ENCODE results near the gene MYF6.
"Not testable (repeated sequence)": the region's sequence is repeated elsewhere in the genome, so short reads cannot be mapped to it uniquely, and the experiment has no call there.

The MYF6 gene

DNA sequence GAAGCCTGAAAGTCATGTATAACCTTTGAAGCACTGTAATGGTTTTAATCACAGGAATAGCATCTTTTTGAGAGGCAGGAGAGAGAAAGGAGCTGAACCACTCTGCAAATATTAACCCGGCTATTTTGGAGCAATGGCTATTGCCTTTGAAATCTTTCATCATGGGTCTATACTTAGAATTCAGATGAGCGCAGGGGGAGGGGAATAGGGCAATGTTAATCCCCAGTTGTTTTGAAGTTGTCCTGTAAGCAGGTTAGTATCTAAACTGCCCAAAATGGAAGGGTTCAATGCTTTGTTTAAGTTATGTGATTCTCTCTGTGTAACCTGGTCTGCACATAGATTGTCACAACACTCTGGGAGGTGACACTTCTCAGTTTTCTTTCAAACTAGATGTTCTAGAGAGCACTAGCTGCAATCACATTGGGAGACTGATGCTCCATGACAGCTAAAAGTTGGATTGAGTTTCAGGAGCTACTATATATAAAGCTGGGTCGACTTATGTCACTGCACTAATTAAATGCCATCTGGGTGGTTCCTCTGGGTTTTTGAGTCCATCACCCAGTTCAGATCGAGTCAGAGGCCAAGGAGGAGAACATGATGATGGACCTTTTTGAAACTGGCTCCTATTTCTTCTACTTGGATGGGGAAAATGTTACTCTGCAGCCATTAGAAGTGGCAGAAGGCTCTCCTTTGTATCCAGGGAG is at the start of gene MYF6:
Gene MYF6 (plus strand): TSS at position 509 of the 704 bp plus-strand sequence. CDS start 86 bp downstream, at position 595.
- no peak for DNase-seq (ENCODE audit: low read depth, low spot score)
- H3K27ac ChIP-seq: no peak within 1 kb of the TSS

DNA sequence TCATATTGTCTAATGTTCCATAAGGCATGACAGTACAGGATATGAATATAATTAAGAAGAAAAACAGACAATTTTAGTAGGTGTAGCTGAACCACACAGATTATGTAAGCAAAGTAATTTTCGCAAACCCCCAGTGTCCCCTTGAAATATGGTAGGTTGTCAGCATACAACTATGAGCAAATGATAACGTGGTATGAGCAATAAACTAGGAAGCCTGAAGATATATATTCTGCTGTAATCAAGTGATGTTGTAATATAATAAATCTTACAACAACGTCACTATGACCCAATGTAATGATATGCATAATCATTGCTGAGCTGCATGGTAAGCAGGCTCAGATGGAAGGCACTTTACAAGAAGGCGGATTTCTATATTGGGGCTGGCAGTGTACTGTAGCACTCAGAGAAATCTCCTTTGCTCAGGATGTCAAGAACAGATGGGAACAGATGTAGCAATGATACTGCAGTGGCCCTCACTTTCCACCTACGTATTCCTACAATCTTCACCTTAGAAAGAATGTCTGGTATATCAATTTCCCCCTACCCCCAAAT is 47.8 kb upstream of the MYF6 start:
- H3K27ac ChIP-seq: no peak overlapping the region
- DNase-seq (ENCODE audit: low read depth, low spot score): no peak

DNA sequence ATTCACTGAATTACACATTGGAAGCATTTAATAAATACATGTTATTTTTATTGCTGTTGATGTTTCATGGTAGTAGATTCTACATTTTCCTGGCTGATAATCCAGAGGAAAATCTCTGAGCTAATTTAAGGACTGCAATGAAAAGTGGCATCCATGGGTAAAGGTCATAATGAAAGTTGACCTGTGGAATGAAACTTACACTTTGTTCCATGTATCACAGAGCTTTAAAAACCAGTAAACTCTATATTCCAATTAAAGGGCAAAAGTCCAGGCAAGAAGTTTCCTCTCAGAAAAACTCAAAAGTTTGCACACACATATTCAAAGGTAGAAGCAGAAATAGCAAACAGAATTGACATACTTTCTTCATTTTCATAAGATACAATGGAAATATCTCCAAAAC is 44.8 kb upstream of the MYF6 start:
- no peak overlapping the region for H3K27ac ChIP-seq
- DNase-seq (ENCODE audit: low read depth, low spot score): no peak

DNA sequence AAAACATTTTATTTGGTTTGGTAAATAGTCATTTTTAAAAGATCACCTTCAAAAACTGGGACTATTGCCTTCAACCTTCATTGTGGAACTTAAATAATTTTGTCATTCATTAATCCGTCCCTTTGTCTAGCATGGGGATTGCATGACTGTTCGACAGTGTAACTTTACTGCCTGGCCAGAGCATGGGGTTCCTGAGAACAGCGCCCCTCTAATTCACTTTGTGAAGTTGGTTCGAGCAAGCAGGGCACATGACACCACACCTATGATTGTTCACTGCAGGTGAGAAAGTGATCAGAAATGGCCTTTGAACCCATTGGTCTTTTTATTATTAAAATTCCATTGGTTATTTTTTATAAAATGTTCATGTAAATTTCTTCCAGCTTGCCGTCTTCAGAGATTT is 37.2 kb upstream of the MYF6 start:
- no peak for DNase-seq (ENCODE audit: low read depth, low spot score)
- no peak overlapping the region for H3K27ac ChIP-seq

DNA sequence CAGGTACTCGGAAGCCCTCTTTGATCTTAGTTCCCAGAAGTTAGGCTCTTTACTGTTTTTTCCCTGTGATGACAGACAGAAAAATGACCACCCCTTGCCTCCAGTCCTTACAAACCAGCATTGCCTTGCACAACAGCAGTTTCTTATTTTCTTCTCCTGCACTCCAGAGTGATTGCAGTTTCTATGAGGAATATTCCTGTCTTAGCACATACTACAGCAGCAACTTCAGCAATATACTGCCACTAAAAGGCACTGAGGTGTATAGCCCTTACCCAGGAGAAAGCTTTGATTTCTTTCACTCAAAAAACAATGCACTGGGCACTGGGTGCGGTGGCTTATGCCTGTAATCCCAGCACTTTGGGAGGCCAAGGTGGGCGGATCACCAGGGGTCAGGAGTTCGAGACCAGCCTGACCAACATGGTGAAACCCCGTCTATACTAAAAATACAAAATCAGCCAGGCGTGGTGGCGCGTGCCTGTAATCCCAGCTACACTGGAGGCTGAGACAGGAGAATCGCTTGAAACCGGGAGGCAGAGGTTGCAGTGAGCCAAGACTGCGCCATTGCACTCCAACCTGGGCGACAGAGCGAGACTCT is 31.3 kb upstream of the MYF6 start:
- DNase-seq (ENCODE audit: low read depth, low spot score); H3K27ac ChIP-seq: not testable (repeated sequence)

DNA sequence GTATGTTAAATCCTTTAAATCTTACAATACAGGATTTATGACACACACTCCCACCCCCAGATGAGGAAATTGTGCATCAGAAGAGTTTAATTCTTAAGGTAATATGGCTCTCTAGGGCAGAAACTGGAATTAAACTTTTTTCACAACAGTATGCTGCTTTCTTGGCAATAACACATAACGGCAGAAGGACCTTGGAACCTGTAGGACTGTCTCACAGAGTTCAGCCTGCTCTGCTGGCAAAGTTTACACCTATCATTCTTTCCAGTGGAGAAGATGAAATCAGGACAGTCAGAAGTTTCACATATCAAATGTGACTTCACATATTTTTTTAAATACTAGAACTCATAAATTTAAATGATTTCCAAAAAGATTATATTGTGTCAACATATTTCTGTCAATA is 30.6 kb upstream of the MYF6 start:
- H3K27ac ChIP-seq: no peak overlapping the region
- DNase-seq (ENCODE audit: low read depth, low spot score): no peak

DNA sequence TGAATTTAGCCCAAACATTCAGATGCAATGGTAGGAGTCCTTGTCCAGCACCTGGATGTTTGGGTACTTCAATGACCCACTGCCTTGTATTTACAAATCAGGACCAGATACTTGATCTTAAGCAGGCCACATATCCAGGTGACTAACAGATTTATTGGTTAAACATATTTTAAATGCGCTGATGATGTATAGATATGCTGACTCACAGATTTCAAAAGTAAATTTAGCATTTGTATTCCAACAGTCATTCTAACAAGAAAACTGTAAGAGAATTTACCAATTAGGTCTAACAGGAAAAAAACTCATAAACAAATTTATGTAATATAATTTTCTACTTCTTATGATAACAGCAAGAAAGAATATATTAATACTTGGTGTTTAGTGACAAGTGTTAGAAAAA is 29.4 kb upstream of the MYF6 start:
- no peak overlapping the region for H3K27ac ChIP-seq
- DNase-seq (ENCODE audit: low read depth, low spot score): no peak

DNA sequence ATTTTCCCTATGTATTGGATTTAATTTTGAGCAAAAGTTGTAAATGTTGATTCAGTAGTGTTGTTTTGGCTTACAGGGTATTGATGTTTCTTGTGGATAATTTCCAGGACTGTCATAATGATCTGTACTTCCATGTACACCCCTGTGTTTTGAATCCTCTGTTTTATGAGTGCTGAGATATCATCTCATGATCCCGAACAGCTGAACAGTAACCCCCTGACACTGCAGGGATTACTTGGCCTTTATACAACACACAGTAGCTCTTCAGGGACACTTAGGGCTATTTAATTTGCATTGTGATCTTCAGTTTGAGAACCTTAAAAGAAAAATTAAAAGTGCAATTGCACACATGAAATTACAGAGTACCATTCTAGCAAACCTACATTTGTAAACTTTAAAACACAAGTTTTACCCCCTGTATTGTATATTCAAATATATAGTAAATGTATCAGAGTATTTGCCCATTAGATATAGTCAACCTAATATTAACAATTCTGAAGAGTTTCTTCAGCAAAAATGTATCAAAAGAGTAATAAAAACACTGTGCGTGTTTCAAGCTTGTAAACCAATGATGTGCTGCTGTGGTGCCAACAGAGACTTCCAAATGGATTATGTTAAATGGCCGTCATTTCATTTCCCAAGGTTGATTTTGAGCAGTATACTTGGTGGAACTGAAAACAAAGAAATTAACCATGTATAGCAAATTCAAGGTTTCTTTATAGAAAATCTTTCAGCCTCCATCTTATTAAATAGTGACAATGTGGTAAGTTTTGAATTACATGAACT is 27.9 kb upstream of the MYF6 start:
- DNase-seq (ENCODE audit: low read depth, low spot score): no peak
- H3K27ac ChIP-seq: no peak overlapping the region

DNA sequence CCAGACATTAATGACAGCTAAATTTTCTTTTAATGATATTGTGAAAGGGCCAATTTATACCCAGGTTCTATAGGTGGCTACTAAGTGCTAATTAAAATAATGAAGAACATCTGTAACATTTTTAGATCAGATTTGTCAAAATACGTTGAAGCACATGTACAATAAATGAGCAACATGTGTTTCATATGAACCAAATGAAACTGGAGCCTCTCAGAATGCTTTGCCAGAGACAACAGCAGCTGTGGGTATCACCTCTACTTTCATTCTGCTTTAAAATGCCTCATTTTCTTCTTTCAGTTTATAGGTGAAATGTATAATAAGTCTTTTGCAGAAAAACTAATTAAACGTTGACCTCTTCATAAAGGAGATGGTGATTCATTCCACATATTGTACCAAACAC is 26.1 kb upstream of the MYF6 start:
- no peak for DNase-seq (ENCODE audit: low read depth, low spot score)
- no peak overlapping the region for H3K27ac ChIP-seq

DNA sequence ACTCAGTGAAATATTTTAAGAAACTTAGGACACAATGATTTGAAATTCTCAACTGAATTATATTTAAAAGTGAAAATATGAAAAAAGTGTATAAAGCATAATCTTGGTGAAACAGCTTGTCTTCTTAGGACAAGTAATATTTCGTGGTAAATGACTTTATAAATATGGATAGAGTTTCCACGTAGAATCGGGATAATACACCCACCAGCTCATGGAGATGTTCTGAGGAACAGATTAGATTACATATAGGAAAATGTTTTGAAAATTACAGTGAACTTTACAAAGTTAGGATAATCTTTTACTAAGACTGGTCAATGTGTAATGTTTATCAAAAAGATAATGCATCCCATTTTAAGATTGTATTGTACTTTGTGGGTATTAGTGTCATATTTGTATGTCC is 25.6 kb upstream of the MYF6 start:
- DNase-seq (ENCODE audit: low read depth, low spot score): no peak
- no peak overlapping the region for H3K27ac ChIP-seq

DNA sequence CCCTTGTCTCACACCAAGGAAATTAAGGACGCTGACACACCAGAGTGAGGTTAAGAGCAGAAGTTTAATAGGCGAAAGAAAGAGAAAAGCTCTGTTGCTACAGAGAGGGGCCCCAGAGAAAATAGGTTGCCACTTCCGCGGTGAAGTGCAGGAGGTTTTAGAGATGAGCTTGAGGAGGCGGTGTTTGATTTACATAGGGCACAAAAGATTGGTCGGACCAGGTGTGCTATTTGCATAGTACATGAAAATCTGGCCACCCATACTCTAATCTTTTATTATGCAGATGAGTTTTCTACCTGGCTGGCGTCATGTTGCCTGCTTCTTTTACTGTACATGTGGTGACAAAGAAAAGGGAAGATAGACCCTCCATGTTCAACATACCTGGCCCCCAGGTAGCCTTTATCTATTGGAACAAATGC is 23.3 kb upstream of the MYF6 start:
- H3K27ac ChIP-seq: no peak overlapping the region
- no peak for DNase-seq (ENCODE audit: low read depth, low spot score)

DNA sequence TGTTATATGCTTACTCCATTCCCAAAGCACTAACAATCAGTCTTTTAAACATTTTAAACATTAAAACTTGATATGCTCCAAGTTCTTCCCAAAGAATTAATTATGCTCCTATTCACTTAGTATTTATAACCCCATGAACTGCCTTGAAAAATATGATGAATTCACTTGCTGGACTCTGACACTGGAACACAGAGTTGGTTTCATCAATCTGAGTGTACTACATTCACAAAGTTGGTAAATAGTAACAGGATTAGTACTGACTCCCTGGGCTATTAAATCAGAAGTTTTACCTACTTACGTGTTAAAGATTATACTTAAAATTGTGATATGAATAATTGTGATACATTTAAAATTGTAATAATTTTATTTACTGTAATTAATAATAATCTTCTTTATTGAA is 17.3 kb upstream of the MYF6 start:
- no peak overlapping the region for H3K27ac ChIP-seq
- DNase-seq (ENCODE audit: low read depth, low spot score): no peak

DNA sequence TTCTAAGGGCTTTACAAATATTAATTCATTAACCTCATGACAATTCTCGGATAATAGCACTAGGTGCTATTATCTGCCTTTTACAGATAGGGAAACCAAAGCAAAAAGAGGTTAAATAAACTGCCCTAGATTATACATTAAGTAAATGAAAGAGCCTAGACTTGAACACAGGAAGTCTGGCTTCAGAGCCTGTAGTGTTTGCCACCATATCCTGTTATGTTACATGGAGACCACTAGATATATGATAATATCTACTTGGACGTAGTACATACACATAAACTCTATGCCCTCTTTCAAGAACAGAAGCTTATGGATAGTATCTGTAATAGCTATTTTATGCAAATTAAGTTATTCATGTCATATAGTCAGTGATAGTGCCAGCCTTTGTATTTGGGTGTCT is 16.9 kb upstream of the MYF6 start:
- no peak overlapping the region for H3K27ac ChIP-seq
- DNase-seq (ENCODE audit: low read depth, low spot score): no peak

DNA sequence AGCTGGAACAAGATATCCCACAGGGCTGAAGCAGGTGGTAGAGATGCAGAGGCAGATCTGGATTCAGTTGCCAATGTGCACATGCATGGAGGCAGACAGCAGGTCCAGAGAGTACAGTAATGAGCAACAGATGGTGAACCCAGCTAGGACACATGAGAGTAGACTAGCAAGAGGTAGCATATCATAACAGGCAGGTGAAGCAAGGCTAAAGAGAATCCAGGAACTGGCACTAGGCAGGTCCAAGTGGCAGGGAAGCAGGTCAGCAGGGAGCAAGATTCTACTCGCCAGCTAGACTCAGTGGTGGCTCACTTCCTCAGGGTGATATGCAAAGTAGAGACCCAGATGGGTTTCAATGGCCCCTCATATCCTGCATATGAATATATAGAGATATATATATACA is 15.3 kb upstream of the MYF6 start:
- DNase-seq (ENCODE audit: low read depth, low spot score): no peak
- H3K27ac ChIP-seq: no peak overlapping the region

DNA sequence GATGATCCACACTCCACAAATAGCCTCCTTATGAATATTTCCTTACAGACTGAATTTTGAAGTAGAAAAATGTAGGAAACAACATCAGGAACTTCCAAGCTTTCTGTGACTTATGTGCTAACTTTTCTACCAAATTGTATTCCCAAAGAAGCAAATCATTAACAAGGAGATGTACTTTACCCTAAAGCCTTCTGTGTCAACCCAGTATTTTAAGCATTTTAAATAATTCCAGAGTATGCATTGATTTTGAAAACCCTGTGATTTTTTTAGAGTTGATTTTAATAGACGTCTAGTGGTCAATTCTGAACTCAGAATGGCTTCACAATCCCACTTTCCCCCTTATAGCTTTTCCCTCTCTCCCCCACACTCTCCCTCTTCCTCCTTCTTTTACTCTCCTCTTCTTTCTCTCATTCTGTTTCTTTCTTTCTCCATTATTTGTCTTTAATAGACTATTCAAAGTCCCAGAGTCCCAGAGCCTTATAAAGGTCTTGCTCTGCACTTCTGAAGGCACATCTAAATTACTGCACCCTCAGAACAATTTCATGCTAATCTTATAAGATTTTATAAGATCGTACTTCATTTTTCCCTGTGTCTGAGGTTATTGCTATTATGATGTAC is 10.1 kb upstream of the MYF6 start:
- no peak overlapping the region for H3K27ac ChIP-seq
- DNase-seq (ENCODE audit: low read depth, low spot score): no peak

DNA sequence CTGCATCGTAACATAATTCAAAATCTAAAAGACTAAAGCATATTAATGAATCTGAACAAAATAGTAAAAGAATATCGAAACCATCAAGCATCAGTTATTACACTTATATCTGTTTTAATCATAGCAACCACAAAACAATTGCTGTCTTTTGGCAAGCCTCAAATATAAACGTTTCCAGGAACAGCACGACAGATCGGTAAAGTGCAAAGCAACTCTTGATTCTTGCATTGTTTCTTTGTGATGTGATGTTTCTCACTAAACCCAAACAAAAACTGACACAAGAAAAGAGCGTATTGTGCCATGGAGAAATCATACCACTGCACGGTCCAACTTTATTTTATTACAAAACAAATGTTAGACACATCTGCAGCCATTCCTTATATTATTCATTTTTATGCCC is 9.2 kb upstream of the MYF6 start:
- H3K27ac ChIP-seq: no peak overlapping the region
- no peak for DNase-seq (ENCODE audit: low read depth, low spot score)

DNA sequence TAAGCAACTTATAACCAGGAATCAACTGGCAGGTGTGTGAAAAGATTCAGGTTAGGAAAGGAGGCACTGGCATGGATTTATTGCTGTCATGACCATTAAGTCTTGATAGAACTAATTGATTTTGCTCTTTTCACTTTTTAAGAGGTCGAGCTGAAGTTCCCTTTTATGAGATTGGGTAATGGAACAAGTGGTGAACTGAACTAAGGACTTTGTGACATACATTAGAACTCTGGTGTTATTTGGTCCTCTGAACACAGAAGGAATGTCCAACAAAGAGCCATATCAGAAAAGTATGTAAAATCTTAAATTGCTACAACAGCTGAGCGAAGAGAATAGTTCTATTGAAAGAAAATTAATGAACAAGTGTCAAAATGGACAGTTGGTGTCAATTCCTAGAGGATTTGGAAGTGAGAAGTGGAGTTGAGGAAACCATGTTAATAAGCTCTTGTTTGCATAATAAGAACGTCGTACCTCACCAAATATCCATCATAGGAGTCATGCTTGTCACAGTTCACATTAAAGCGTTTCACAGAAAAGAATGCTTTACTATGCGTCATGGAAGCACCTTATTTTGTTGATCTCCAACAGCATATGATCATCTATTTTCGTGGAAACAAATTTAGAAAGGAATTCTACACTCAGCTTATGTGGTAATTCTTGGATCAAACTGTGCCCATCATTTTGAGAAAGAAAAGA is 8.4 kb upstream of the MYF6 start:
- DNase-seq (ENCODE audit: low read depth, low spot score): no peak
- no peak overlapping the region for H3K27ac ChIP-seq

DNA sequence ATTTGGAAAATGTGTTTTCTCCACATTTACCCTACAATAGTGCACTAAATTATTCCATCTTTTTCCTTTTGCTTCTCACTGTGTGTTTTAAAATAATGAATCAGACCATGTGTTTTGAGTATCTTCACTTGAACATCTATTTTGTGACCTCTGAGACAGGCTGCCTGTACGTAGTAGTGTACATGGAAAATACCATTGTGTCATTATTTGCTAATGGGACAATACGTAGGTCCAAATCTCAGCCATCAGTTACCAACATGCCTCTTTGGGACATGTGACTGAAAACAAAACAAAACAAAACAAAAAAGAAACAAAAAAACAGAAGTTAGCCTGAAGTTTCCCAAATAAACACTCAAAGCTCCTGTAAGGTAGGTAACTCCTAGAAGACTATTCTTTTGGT is 7.1 kb upstream of the MYF6 start:
- no peak overlapping the region for H3K27ac ChIP-seq
- DNase-seq (ENCODE audit: low read depth, low spot score): no peak

DNA sequence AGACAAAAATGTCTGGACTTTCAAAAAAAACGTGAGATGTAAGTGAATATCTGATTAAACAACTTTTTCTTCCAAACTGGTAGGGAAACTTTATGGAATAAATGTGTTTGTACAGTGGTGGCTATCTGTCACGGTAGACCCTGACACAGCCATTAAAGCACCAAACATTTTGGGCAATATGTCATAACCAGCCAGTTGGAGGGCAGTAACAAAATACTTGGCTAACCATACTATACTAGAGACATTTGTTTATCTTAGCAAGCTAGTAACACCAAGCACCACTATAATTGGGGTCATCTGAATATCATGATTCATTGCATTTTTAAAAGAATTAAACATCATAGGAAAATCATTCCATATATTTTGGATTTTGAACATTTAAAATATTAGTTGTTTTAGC is 6.0 kb upstream of the MYF6 start:
- no peak for DNase-seq (ENCODE audit: low read depth, low spot score)
- no peak overlapping the region for H3K27ac ChIP-seq

Data from epithelial cell of prostate (primary cell).